A673 (cell line): ENCODE data around the gene CLCF1. TPM values are rescaled to one million over a fixed set of nuclear protein-coding genes. Genes with fewer than 3 reads are reported as not detected.
A peak's percentile ranks its signal among the peaks of the same experiment; 100 is the strongest.

Experiments
- BruUV-seq: library from RNA; stranded (reverse); fragments of 400-500 nt; replicated peaks from 2 replicates; lab custom pipeline; 2021; lab: Mats Ljungman, UMichigan
- CTCF ChIA-PET: fragments of 300-600 bp; sonication (Branson Sonifier 250); formaldehyde crosslinking; loops from one replicate; lab custom pipeline; 2022; ENCODE audit warnings: antibody characterized with exemption; lab: Charles Lee
- POLR2A ChIA-PET: fragments of 300-600 bp; sonication (Branson Sonifier 250); formaldehyde crosslinking; loops from one replicate; lab custom pipeline; 2022; ENCODE audit warnings: antibody characterized with exemption; ENCODE audit not compliant: low non-redundant PET; lab: Charles Lee
- DNase-seq: peaks from one replicate; pipeline ENCODE4 v3.0.0-alpha.2; 2015; ENCODE audit warnings: low spot score
- H3K27ac ChIP-seq: fragments of 200-600 bp; sonication (generic); 2 replicates; pipeline ENCODE4 v1.5.1; 2016; ENCODE audit warnings: mixed run types, low read depth, mild to moderate bottlenecking, mixed read lengths, antibody characterized with exemption, low read length; ENCODE audit not compliant: poor library complexity, severe bottlenecking
- H3K27me3 ChIP-seq: fragments of 200-600 bp; sonication (generic); replicated peaks from 2 replicates; pipeline ENCODE4 v1.6.1; 2017; ENCODE audit warnings: mixed run types, low read depth, mild to moderate bottlenecking, mixed read lengths, antibody characterized with exemption, low read length; ENCODE audit not compliant: insufficient read depth, poor library complexity
- H3K36me3 ChIP-seq: fragments of 200-600 bp; sonication (generic); 2 replicates; pipeline ENCODE4 v1.6.1; 2016; ENCODE audit warnings: mixed run types, mild to moderate bottlenecking, mixed read lengths, antibody characterized with exemption, low read length; ENCODE audit not compliant: insufficient read depth, poor library complexity, severe bottlenecking
- H3K4me1 ChIP-seq: fragments of 200-600 bp; sonication (generic); 2 replicates; pipeline ENCODE4 v1.6.1; 2017; ENCODE audit warnings: mixed run types, mild to moderate bottlenecking, mixed read lengths, antibody characterized with exemption, low read length; ENCODE audit not compliant: insufficient read depth, poor library complexity, severe bottlenecking
- H3K4me3 ChIP-seq: fragments of 200-600 bp; sonication (generic); 2 replicates; pipeline ENCODE4 v1.5.1; 2016; ENCODE audit warnings: low read depth, mixed run types, mild to moderate bottlenecking, mixed read lengths, low read length; ENCODE audit not compliant: poor library complexity, severe bottlenecking
- H3K9me3 ChIP-seq: fragments of 200-600 bp; sonication (generic); 2 replicates; pipeline ENCODE4 v1.6.1; 2016; ENCODE audit warnings: mixed run types, low read depth, mild to moderate bottlenecking, mixed read lengths, antibody characterized with exemption, low read length; ENCODE audit not compliant: poor library complexity, severe bottlenecking
- EZH2 ChIP-seq: fragments of 200-600 bp; sonication (generic); IDR thresholded peaks from 2 replicates; pipeline ENCODE4 v1.6.1; 2017; ENCODE audit warnings: borderline replicate concordance, low read depth, mild to moderate bottlenecking, mixed read lengths, antibody characterized with exemption, low read length; ENCODE audit not compliant: poor library complexity, severe bottlenecking
- intact Hi-C: fragments of 100-400 bp; cut with micrococcal nuclease; formaldehyde crosslinking; loops from one replicate; pipeline ENCODE4 v1.10.0; 2022; ENCODE audit not compliant: unreplicated experiment
- total RNA-seq: library from RNA; stranded (reverse); gene quantifications from 2 replicates; pipeline ENCODE4 v1.2.3, GENCODE V29; 2021
- TF ChIP-seq, protein P1 (sequence below): fragments of 300-800, 200-600 bp; sonication (generic); conservative IDR thresholded peaks from 2 replicates; pipeline ENCODE4 v1.5.1; 2017; ENCODE audit warnings: low read depth, mild to moderate bottlenecking, antibody characterized with exemption, low read length, moderate library complexity, mixed read lengths

The CLCF1 gene
- total RNA-seq, 1 experiment from 2014 or later: 0.69 TPM

DNA sequence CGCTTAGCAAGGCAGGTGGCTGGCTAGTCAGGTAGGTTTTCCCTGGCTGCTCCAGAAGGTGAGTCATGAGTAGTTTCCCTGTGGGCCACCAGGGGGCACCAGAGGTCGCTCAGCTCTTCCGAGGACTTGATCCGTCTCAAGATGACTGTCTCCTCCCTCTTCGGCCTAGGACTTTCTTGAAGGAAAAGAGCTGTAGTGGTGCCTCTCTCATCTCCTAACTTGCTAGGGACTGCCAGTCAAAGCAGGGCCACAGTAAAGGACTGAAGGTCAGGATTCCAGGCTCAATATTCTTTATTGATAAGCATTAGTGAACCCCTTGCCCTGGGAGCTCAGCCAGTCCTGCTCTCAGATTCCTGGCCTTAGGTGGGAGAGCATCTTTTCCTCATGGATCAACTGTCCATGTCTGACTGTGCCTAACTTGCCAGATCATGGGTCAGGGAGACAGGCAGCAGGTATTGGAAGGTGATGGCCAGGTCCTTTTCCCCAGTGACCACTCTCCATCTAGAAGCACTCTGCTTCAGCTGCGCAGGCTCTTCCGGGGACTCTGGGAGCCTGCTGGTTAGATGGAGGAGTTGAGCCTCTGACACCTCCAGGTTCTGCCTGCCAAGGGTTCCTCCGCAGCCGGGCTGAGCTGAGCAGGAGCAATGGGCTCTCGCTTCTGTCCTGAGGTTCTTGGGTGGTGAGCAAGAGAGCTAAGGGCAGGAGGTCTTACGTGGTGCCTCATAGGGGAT, 22.0 kb downstream of the CLCF1 start:
- no peaks in the 10 kb centered on the region for H3K9me3 ChIP-seq
- intact Hi-C loops: loop anchor here (5.0 kb wide), 1 partner anchor 156 kb away; the partner anchor contains the start of genes CDK2AP2 and PITPNM1
- ChIA-PET CTCF (interaction anchor here (0.6 to 4.1 kb wide), 15 partner anchors 9 to 495 kb away, joined by 3 to 78 read pairs (median 4); partner anchors contain the start of genes CLCF1, PPP1CA and RAD9A), POLR2A (no interaction called here)
- H3K27me3 ChIP-seq: no peaks in the 10 kb centered on the region
- no peak overlapping the region for H3K27ac ChIP-seq
- no peak for TF ChIP-seq EZH2
- TF ChIP-seq, protein P1, sequence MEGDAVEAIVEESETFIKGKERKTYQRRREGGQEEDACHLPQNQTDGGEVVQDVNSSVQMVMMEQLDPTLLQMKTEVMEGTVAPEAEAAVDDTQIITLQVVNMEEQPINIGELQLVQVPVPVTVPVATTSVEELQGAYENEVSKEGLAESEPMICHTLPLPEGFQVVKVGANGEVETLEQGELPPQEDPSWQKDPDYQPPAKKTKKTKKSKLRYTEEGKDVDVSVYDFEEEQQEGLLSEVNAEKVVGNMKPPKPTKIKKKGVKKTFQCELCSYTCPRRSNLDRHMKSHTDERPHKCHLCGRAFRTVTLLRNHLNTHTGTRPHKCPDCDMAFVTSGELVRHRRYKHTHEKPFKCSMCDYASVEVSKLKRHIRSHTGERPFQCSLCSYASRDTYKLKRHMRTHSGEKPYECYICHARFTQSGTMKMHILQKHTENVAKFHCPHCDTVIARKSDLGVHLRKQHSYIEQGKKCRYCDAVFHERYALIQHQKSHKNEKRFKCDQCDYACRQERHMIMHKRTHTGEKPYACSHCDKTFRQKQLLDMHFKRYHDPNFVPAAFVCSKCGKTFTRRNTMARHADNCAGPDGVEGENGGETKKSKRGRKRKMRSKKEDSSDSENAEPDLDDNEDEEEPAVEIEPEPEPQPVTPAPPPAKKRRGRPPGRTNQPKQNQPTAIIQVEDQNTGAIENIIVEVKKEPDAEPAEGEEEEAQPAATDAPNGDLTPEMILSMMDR: peak; percentile 95
- BruUV-seq: no TSS peak
- no peaks in the 10 kb centered on the region for H3K36me3 ChIP-seq
- peak; percentile 81 for DNase-seq
- H3K4me1 ChIP-seq: peaks cover 21% of the 10 kb centered on the region
- no peak overlapping the region for H3K4me3 ChIP-seq

DNA sequence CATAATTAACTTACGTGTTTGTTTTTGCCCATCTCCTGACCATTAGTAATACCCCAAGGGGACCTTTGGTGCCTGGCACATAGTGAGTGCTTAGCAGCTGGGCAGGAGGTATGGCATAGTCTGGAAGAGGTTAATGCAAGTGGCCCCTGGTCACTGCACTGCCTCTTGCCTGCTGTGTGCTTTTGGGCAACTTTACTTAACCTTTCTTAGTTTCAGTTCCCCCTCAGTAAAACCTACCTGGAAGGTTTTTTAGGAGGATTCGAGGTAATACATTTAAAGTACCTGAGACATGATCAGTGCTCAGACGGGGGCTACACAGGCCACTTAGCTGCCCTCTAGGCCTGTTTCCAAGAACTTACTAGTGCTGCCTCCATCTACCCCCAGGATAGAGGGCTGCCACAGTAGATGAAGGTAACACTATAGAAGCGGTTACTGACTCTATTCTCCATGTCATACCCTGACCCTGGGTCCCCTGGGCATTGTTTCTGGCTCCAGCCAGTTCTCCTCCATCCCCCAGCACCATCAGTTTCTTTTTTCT, 23.4 kb downstream of the CLCF1 start:
- no peak for DNase-seq
- H3K4me1 ChIP-seq: peaks cover 21% of the 10 kb centered on the region
- H3K9me3 ChIP-seq: no peaks in the 10 kb centered on the region
- ChIA-PET POLR2A (no interaction called here), CTCF (interaction anchor here (1.1 kb wide), 1 partner anchor 33 kb away, joined by 3 read pairs; no protein-coding TSS in a partner anchor)
- no peaks in the 10 kb centered on the region for H3K36me3 ChIP-seq
- H3K27ac ChIP-seq: no peak overlapping the region
- intact Hi-C loops: loop anchor here (5.0 kb wide), 1 partner anchor 157 kb away; the partner anchor contains the start of genes CDK2AP2 and PITPNM1
- no peaks in the 10 kb centered on the region for H3K27me3 ChIP-seq
- TF ChIP-seq, protein P1: no peak
- TF ChIP-seq EZH2: no peak
- H3K4me3 ChIP-seq: no peak overlapping the region
- no TSS peak for BruUV-seq

DNA sequence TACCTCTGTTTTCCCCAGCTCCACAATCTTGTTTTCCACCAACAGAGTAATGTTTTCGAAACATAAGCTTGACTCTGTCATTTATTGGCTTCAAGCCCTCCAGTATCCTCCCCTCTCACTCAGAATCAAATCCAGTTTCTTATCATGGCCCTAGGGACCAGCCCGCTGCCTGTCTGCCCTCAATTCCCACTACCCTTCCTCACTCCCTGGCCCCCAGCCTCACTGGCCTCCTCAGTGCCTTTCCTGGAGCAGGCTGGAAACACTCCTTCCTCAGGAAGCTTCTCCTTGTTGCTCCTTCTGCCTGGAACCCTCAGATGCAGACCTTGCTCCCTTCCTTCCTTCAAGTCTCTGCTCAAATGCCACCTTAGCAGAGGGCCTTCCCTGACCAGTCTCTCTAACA, 23.9 kb downstream of the CLCF1 start:
- Histone ChIP-seq H3K27me3 (no peaks in the 10 kb centered on the region), H3K36me3 (no peaks in the 10 kb centered on the region), H3K4me1 (peaks cover 17% of the 10 kb centered on the region), H3K27ac (no peak overlapping the region), H3K4me3 (no peak overlapping the region), H3K9me3 (no peaks in the 10 kb centered on the region)
- POLR2A ChIA-PET: no interaction called here
- BruUV-seq: no TSS peak
- no peak for TF ChIP-seq EZH2
- TF ChIP-seq, protein P1: no peak
- CTCF ChIA-PET: interaction anchor here (0.6 to 1.1 kb wide), 3 partner anchors 22 to 42 kb away, joined by 3 to 4 read pairs (median 4); partner anchors contain the start of gene RAD9A
- intact Hi-C loops: no loop called here
- DNase-seq: no peak
